Measurements from ENCODE around the gene DVL1. TPM values are rescaled to one million over a fixed set of nuclear protein-coding genes. Genes with fewer than 3 reads are reported as not detected.
A peak's percentile ranks its signal among the peaks of the same experiment; 100 is the strongest.

The DVL1 gene
- total RNA-seq, 1 donor from 2014 or later: 66.0 TPM

DNA sequence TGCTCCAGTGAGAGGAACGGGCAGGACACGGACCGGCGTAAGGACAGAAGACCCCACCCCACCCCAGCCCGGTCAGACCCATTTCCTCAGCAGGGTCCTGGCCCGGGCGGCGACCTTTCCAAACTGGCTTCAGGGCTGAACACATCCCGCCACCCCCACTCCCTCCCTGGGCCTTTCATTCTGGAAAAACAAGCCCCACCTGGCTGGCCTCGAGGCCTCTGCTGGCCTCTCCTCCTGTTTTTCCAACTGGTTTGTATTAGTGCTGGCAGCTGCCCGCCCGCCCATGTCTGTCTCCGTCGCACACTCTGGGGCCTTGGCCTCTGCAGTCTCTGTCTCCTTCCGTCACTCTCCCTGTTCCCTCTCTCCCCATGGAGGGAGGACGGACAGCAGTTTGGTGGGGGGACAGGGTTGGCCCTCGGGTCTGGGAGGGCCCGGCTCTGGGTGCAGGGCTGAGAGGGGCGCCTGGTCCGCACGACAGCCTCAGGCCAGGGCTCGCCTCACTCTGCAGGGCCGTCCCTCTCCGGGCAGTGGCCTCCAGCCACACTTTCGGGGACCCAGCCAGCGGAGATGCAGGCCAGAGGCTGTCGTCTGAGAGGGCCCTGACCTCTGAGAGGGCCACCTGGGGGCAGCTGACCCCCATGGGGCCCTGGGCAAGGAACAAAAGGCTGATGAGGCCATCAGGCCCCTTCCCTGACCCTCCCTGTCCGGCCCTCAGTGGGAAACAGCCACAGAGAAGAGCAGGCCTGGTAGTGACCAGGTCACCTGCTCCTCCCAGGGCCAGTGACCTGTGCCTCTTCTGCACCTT lies 10.6 kb upstream of the DVL1 start:
- no peaks in the 10 kb centered on the region for H3K9me3 ChIP-seq
- H3K4me1 ChIP-seq: peaks cover 20% of the 10 kb centered on the region
- intact Hi-C loops (cut with DNase I): no loop called here
- H3K27ac ChIP-seq: peak overlapping the region; percentile 81
- H3K36me3 ChIP-seq: no peaks in the 10 kb centered on the region
- no peak overlapping the region for H3K4me3 ChIP-seq
- TF ChIP-seq, protein P1, sequence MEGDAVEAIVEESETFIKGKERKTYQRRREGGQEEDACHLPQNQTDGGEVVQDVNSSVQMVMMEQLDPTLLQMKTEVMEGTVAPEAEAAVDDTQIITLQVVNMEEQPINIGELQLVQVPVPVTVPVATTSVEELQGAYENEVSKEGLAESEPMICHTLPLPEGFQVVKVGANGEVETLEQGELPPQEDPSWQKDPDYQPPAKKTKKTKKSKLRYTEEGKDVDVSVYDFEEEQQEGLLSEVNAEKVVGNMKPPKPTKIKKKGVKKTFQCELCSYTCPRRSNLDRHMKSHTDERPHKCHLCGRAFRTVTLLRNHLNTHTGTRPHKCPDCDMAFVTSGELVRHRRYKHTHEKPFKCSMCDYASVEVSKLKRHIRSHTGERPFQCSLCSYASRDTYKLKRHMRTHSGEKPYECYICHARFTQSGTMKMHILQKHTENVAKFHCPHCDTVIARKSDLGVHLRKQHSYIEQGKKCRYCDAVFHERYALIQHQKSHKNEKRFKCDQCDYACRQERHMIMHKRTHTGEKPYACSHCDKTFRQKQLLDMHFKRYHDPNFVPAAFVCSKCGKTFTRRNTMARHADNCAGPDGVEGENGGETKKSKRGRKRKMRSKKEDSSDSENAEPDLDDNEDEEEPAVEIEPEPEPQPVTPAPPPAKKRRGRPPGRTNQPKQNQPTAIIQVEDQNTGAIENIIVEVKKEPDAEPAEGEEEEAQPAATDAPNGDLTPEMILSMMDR (IDR thresholded peaks at IDR 0.05): no peak
- peak; percentile 68 for DNase-seq
- H3K27me3 ChIP-seq: peaks cover 13% of the 10 kb centered on the region
- ATAC-seq: no peak

DNA sequence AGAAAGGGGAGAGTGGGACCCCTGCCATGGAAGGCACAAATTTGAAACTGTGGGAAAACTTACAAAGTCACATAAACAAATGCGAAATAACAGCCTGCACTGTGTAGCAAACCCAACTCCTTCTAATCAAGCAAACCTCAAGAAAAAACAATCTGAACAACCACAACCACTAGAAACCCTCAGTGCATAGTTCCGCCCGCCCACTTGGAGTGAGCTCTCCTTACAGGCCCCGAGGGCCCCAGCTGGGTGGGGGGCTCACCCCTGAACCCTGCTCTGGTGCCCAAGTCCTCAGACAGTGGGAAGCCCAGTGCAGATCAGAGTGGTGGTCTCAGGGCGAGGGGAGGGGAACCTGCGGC lies 10.1 kb upstream of the DVL1 start:
- intact Hi-C loops (cut with DNase I): no loop called here
- no peaks in the 10 kb centered on the region for H3K36me3 ChIP-seq
- peak overlapping the region; percentile 81 for H3K27ac ChIP-seq
- H3K27me3 ChIP-seq: peaks cover 13% of the 10 kb centered on the region
- TF ChIP-seq, protein P1 (IDR thresholded peaks at IDR 0.05): no peak
- no peak overlapping the region for H3K4me3 ChIP-seq
- no peaks in the 10 kb centered on the region for H3K9me3 ChIP-seq
- H3K4me1 ChIP-seq: peaks cover 25% of the 10 kb centered on the region
- ATAC-seq (no peak), DNase-seq (no peak)

DNA sequence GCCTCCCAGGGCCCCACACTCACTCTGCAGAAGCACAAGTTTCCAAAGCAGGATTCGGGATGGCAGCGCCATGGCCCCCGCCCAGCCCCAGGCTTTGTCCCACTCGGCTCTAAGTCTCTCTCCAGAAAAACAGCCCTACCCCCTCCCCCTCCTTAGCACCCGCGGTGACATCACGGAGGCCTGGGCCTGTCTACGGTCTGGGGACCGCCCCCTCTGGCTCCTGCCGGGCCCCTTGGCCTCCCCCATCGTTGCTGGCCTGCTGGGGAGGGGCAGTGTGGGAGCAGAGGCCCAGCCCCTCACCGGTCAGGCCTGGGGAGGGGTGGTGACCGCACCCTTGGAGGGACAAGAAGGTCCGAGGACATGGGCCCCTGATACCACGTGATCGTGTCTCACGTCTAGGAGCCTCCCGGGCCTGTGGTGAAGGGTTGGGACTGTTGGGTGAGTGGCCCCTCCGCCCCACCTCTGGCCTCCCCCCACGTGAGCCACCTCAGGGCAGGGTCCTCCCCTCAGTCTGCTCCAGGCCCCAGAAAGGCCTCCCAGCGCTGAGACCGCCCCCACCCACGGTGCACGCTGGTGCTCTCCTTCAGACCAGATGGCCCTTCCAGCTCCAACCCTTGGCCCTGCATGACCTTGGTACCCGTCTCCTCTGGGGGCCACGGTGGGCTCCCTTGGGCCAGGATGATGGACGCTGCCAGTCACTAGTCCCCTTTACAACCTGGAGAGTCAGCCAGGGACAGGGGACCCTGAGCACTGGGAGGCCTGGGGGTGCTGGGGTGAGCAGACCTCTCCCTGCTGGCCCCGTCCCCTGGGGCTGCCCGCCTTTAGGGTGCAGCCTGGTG lies 9.4 kb upstream of the DVL1 start, which contains the start of gene MXRA8:
TSS of gene MXRA8 (minus strand) at position 123 of the 839 bp plus-strand sequence. CDS start at position 72, 51 bp downstream.
- TF ChIP-seq, protein P1 (IDR thresholded peaks at IDR 0.05): no peak
- DNase-seq (peak; percentile 68), ATAC-seq (peak; percentile 54)
- Histone ChIP-seq H3K4me3 (peak within 1 kb of the TSS; percentile 54), H3K9me3 (no peaks in the 10 kb centered on the region), H3K4me1 (peaks cover 30% of the 10 kb centered on the region), H3K36me3 (no peaks in the 10 kb centered on the region), H3K27me3 (peaks cover 17% of the 10 kb centered on the region), H3K27ac (peak within 1 kb of the TSS; percentile 81)
- intact Hi-C loops (cut with DNase I): no loop called here

DNA sequence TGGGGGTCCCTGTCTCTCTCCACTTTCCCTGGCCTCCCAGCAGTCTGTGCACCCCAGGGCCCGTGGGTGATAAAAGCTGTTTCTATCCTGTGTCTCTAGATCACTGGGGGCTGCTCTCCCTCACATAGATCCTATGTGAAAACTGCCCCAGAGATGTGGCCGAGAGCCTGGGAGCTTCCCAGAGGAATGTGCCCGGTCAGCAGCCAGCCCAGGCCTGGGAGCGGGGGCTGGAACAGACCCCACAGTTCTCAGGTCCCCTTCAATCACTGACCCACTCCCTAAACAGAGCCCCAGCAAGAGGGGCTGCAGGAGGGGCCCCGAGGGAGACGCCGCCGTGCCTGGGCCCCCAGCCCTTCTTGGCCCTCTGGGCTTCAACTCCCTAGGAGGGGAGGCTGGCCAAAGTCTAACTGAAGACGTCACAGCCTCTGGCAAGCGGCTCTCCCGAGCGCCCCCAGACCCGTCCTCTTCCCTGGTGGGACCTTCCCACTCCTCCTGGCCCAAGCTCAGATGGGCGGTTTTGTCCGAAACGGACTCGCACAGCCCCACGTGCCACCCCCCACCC lies 8.7 kb upstream of the DVL1 start:
- TF ChIP-seq, protein P1 (IDR thresholded peaks at IDR 0.05): no peak
- intact Hi-C loops (cut with DNase I): no loop called here
- peaks cover 23% of the 10 kb centered on the region for H3K27me3 ChIP-seq
- no peaks in the 10 kb centered on the region for H3K9me3 ChIP-seq
- H3K27ac ChIP-seq: peak overlapping the region; percentile 81
- ATAC-seq (no peak), DNase-seq (no peak)
- H3K4me1 ChIP-seq: peaks cover 35% of the 10 kb centered on the region
- peak overlapping the region; percentile 54 for H3K4me3 ChIP-seq
- no peaks in the 10 kb centered on the region for H3K36me3 ChIP-seq

DNA sequence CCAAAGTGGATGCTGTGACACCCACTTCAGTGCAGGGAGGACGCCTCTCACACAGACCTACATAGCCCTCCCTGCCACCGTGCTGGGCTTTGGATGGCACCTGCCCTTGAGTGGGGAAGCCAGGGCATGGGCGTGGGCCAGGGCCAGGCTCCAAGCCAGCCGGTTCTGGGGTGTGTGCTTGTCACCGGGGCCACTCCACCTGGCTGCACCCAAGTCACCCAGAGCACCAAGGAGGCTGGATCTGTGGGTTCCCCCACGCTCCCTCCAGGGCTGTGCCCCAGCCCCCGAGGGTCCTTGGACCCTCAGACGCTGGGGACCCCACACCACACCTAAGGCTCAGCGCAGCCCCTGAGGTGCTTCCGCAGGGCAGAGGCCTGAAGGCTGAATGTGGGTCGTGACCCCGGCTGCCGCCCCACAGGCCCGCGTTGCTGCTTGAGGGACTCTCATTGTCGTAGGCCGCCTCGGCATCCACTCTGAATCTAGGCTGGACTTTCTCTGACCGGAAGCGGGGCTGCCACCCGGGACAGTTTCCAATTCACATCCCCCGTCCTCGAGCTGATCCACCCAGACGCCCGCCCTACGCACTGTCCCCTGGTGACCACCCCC lies 7.7 kb upstream of the DVL1 start:
- no peak for DNase-seq
- Histone ChIP-seq H3K27ac (peak overlapping the region; percentile 81), H3K4me3 (peak overlapping the region; percentile 54), H3K9me3 (no peaks in the 10 kb centered on the region), H3K36me3 (no peaks in the 10 kb centered on the region), H3K27me3 (peaks cover 23% of the 10 kb centered on the region), H3K4me1 (peaks cover 35% of the 10 kb centered on the region)
- intact Hi-C loops (cut with DNase I): no loop called here
- TF ChIP-seq, protein P1 (IDR thresholded peaks at IDR 0.05): no peak
- peak; percentile 20 for ATAC-seq

All from upper lobe of right lung (tissue), 1 donor.